H1 (cell line): ENCODE measurements around the gene ZBTB42. TPM values are rescaled to one million over a fixed set of nuclear protein-coding genes. Genes with fewer than 3 reads are reported as not detected.

ENCODE experiments used
- CTCF ChIA-PET: fragments of 300-600 bp; sonication (Branson Sonifier 250); formaldehyde crosslinking; loops from one replicate; lab custom pipeline; 2021; ENCODE audit not compliant: partially characterized antibody; lab: Charles Lee
- POLR2A ChIA-PET: fragments of 300-600 bp; sonication (Branson Sonifier 250); formaldehyde crosslinking; loops from one replicate; lab custom pipeline; 2021; ENCODE audit warnings: inconsistent platforms; ENCODE audit not compliant: partially characterized antibody; lab: Charles Lee
- DNase-seq, 2 experiments: peaks; one replicate each; pipeline versions ENCODE4 v3.0.0 to v3.0.0-alpha.2; 2010 to 2022; ENCODE audit warnings: low spot score in 2 of 2, low read depth in 1 of 2, mixed read lengths in 1 of 2
- FAIRE-seq: peaks from 2 replicates; lab custom pipeline; 2011; peaks lifted over from hg19 to GRCh38; lab: Jason Lieb, UNC
- H2AFZ ChIP-seq: 2 replicates; pipeline ENCODE4 v1.8.1; 2012; ENCODE audit warnings: low read length, inconsistent platforms
- H2AK5ac ChIP-seq: 2 replicates; pipeline ENCODE4 v1.6.1; 2013; ENCODE audit warnings: low read depth, low read length
- H2BK120ac ChIP-seq: replicated peaks from 2 replicates; pipeline ENCODE3; 2013; ENCODE audit warnings: low read depth, low read length, inconsistent platforms
- H2BK12ac ChIP-seq: 2 replicates; pipeline ENCODE4 v1.6.1; 2013; ENCODE audit warnings: low read depth, low read length
- H2BK15ac ChIP-seq: 2 replicates; pipeline ENCODE4 v1.6.1; 2013; ENCODE audit warnings: low read length
- H2BK20ac ChIP-seq: 2 replicates; pipeline ENCODE4 v1.6.1; 2013; ENCODE audit warnings: low read length
- H2BK5ac ChIP-seq: 2 replicates; pipeline ENCODE4 v1.6.1; 2013; ENCODE audit warnings: low read depth, low read length
- H3K14ac ChIP-seq: 2 replicates; pipeline ENCODE4 v1.6.1; 2013; ENCODE audit warnings: inconsistent platforms; ENCODE audit not compliant: insufficient read length
- H3K18ac ChIP-seq: 2 replicates; pipeline ENCODE4 v1.6.1; 2013; ENCODE audit warnings: low read length; ENCODE audit errors: extremely low read depth
- H3K23ac ChIP-seq: 2 replicates; pipeline ENCODE4 v1.6.1; 2013; ENCODE audit warnings: inconsistent platforms; ENCODE audit not compliant: insufficient read length
- H3K23me2 ChIP-seq: 2 replicates; pipeline ENCODE4 v1.6.1; 2013; ENCODE audit warnings: low read depth, low read length
- H3K27ac ChIP-seq: 2 replicates; pipeline ENCODE4 v1.6.1; 2011; ENCODE audit warnings: low read depth, low read length, inconsistent platforms
- H3K27me3 ChIP-seq, 4 experiments: replicated peaks in 1 of 4; 1 replicate in 1 of 4; 2 replicates in 3 of 4; pipeline versions ENCODE4 v1.6.1 to v1.8.1; 2011 to 2013; ENCODE audit warnings: low read length in 3 of 4, mild to moderate bottlenecking in 3 of 4, inconsistent platforms in 2 of 4, mixed read lengths in 2 of 4, moderate library complexity in 1 of 4; ENCODE audit not compliant: control insufficient read depth in 3 of 4, insufficient read depth in 3 of 4; ENCODE audit errors: extremely low read depth in 1 of 4
- H3K36me3 ChIP-seq, 4 experiments: 2 replicates each; pipeline versions ENCODE4 v1.6.1 to v1.8.1; 2011 to 2013; ENCODE audit warnings: mild to moderate bottlenecking in 4 of 4, low read length in 3 of 4, moderate library complexity in 2 of 4, control low read depth in 1 of 4, inconsistent platforms in 1 of 4; ENCODE audit not compliant: insufficient read depth in 4 of 4, control insufficient read depth in 2 of 4
- H3K4ac ChIP-seq: replicated peaks from 2 replicates; pipeline ENCODE3; 2013; ENCODE audit warnings: low read length, low read depth, mixed read lengths, inconsistent platforms; ENCODE audit not compliant: insufficient read length
- H3K4me1 ChIP-seq, 4 experiments: replicated peaks in 1 of 4; 1 replicate in 1 of 4; 2 replicates in 3 of 4; pipeline versions ENCODE4 v1.6.1 to v1.8.1; 2011 to 2013; ENCODE audit warnings: low read length in 3 of 4, inconsistent platforms in 2 of 4, mixed read lengths in 1 of 4; ENCODE audit not compliant: insufficient read depth in 4 of 4, control insufficient read depth in 3 of 4
- H3K4me2 ChIP-seq, 2 experiments: 2 replicates each; pipeline versions ENCODE4 v1.6.1 to v1.8.1; 2011 to 2013; ENCODE audit warnings: low read depth in 2 of 2, low read length in 2 of 2, control low read depth in 1 of 2, inconsistent platforms in 1 of 2, mild to moderate bottlenecking in 1 of 2; ENCODE audit not compliant: insufficient read depth in 1 of 2
- H3K4me3 ChIP-seq, 4 experiments: fragments of 200-600, 300-600 bp in 1 of 4; sonication (generic), shearing (Covaris generic), sonication (Bioruptor Twin) in 1 of 4; 2 replicates each; pipeline versions ENCODE4 v1.5.1 to v1.8.1; 2011 to 2016; ENCODE audit warnings: low read length in 4 of 4, low read depth in 3 of 4, control low read depth in 2 of 4, inconsistent platforms in 2 of 4, mild to moderate bottlenecking in 2 of 4, mixed read lengths in 1 of 4, moderate library complexity in 1 of 4; ENCODE audit not compliant: insufficient read depth in 2 of 4; ENCODE audit errors: extremely low read depth in 1 of 4
- H3K56ac ChIP-seq: replicated peaks from 2 replicates; pipeline ENCODE3; 2013; ENCODE audit warnings: low read depth, mild to moderate bottlenecking, mixed read lengths, low read length, inconsistent platforms; ENCODE audit not compliant: insufficient read length
- H3K79me1 ChIP-seq: 2 replicates; pipeline ENCODE4 v1.6.1; 2013; ENCODE audit warnings: low read depth, low read length, control low read depth
- H3K79me2 ChIP-seq, 2 experiments: 2 replicates each; pipeline versions ENCODE4 v1.6.1 to v1.8.1; 2012 to 2013; ENCODE audit warnings: low read length in 2 of 2, mild to moderate bottlenecking in 2 of 2, inconsistent platforms in 1 of 2; ENCODE audit not compliant: insufficient read depth in 2 of 2, control insufficient read depth in 1 of 2
- H3K9ac ChIP-seq, 4 experiments: replicated peaks in 1 of 4; 1 replicate in 1 of 4; 2 replicates in 3 of 4; pipeline versions ENCODE4 v1.6.1 to v1.8.1; 2011 to 2013; ENCODE audit warnings: low read depth in 3 of 4, low read length in 3 of 4, control low read depth in 2 of 4, mild to moderate bottlenecking in 2 of 4, moderate library complexity in 2 of 4, inconsistent platforms in 1 of 4; ENCODE audit errors: extremely low read depth in 1 of 4
- H3K9me3 ChIP-seq, 2 experiments: 2 replicates each; pipeline versions ENCODE4 v1.6.1 to v1.8.1; 2012 to 2013; ENCODE audit warnings: mild to moderate bottlenecking in 2 of 2, moderate library complexity in 2 of 2, control low read depth in 1 of 2, inconsistent platforms in 1 of 2, low read depth in 1 of 2, low read length in 1 of 2, mixed read lengths in 1 of 2; ENCODE audit not compliant: insufficient read depth in 2 of 2
- H4K20me1 ChIP-seq, 2 experiments: replicated peaks in 1 of 2; 2 replicates each; pipeline versions ENCODE3 to v1.8.1; 2011 to 2013; ENCODE audit warnings: inconsistent platforms in 2 of 2, low read length in 2 of 2, mild to moderate bottlenecking in 1 of 2; ENCODE audit not compliant: insufficient read depth in 2 of 2, control insufficient read depth in 1 of 2
- H4K5ac ChIP-seq: 2 replicates; pipeline ENCODE4 v1.6.1; 2013; ENCODE audit warnings: low read length, low read depth, mixed read lengths, inconsistent platforms; ENCODE audit not compliant: insufficient read length
- H4K8ac ChIP-seq: 2 replicates; pipeline ENCODE4 v1.8.0; 2013; ENCODE audit warnings: mild to moderate bottlenecking, moderate library complexity, low read length, inconsistent platforms; ENCODE audit not compliant: insufficient read depth; ENCODE audit errors: extremely low read depth
- H4K91ac ChIP-seq: replicated peaks from 2 replicates; pipeline ENCODE3; 2013; ENCODE audit warnings: low read length, mixed read lengths, inconsistent platforms; ENCODE audit not compliant: insufficient read length
- CBX5 ChIP-seq: fragments of 300-800, 300-1000 bp; sonication (generic); IDR thresholded peaks from 2 replicates; pipeline ENCODE4 v1.7.1; 2016; ENCODE audit warnings: antibody characterized with exemption, low read length, low read depth
- CEBPB ChIP-seq: IDR thresholded peaks from 2 replicates; pipeline ENCODE4 v1.6.1; 2012; ENCODE audit warnings: low read depth, low read length
- CHD2 ChIP-seq: IDR thresholded peaks from 2 replicates; pipeline ENCODE4 v1.6.1; 2012; ENCODE audit warnings: low read length, improper control_type of control experiment
- CTBP2 ChIP-seq: IDR thresholded peaks from 2 replicates; pipeline ENCODE4 v1.7.0; 2011; ENCODE audit warnings: borderline replicate concordance, mild to moderate bottlenecking, moderate library complexity, mixed read lengths, low read length; ENCODE audit not compliant: insufficient read depth, insufficient read length
- EGR1 ChIP-seq: IDR thresholded peaks from 2 replicates; pipeline ENCODE4 v1.6.1; 2011; ENCODE audit warnings: low read depth, low read length, borderline replicate concordance
- HDAC2 ChIP-seq, 2 experiments: fragments of 300-600 bp in 1 of 2; sonication (generic) in 1 of 2; IDR thresholded peaks; 2 replicates each; pipeline ENCODE4 v1.6.1; 2011 to 2012; ENCODE audit warnings: low read depth in 2 of 2, low read length in 2 of 2, mild to moderate bottlenecking in 2 of 2, moderate library complexity in 2 of 2, borderline replicate concordance in 1 of 2, inconsistent platforms in 1 of 2
- JUND ChIP-seq: IDR thresholded peaks from 2 replicates; pipeline ENCODE4 v1.6.1; 2011; ENCODE audit warnings: mild to moderate bottlenecking, improper control_type of control experiment, low read length
- MAX ChIP-seq: IDR thresholded peaks from 2 replicates; pipeline ENCODE4 v1.6.1; 2012; ENCODE audit warnings: inconsistent platforms
- NRF1 ChIP-seq: IDR thresholded peaks from 2 replicates; pipeline ENCODE4 v1.6.1; 2011; ENCODE audit warnings: mild to moderate bottlenecking, low read depth, low read length, improper control_type of control experiment
- POU5F1 ChIP-seq: IDR thresholded peaks from 2 replicates; pipeline ENCODE4 v1.6.1; 2011; ENCODE audit warnings: low read depth, mild to moderate bottlenecking, low read length, moderate library complexity
- SIN3A ChIP-seq, 2 experiments: IDR thresholded peaks in 1 of 2; conservative IDR thresholded peaks in 1 of 2; 2 replicates each; pipeline ENCODE4 v1.6.1; 2011 to 2012; ENCODE audit warnings: low read length in 2 of 2, improper control_type of control experiment in 1 of 2, low read depth in 1 of 2, mild to moderate bottlenecking in 1 of 2
- SP4 ChIP-seq: IDR thresholded peaks from 2 replicates; pipeline ENCODE4 v1.6.1; 2012; ENCODE audit warnings: low read length, inconsistent platforms
- TEAD4 ChIP-seq: IDR thresholded peaks from 2 replicates; pipeline ENCODE4 v1.6.1; 2012; ENCODE audit warnings: low read depth, low read length, inconsistent platforms, mixed read lengths
- WGBS, 2 experiments: shearing (Covaris generic) in 1 of 2; methylation state at CpG; one replicate each; pipeline versions ENCODE4 v1.1.6 to v1.1.7; 2013 to 2015; ENCODE audit warnings: low lambda C conversion rate in 2 of 2, mixed read lengths in 2 of 2, inconsistent platforms in 1 of 2, low coverage in 1 of 2, missing lambda C conversion rate in 1 of 2; ENCODE audit not compliant: insufficient replicate concordance in 2 of 2, insufficient coverage in 1 of 2, insufficient read length in 1 of 2; ENCODE audit errors: extremely low coverage in 1 of 2, missing lambda C conversion rate in 1 of 2; 5-methylcytosine and 5-hydroxymethylcytosine counted together
- polyA plus RNA-seq, 7 experiments: library from polyadenylated mRNA; depleted of rRNA in 3 of 7; stranded (reverse) in 5 of 7; unstranded in 2 of 7; fragments of >200 nt in 5 of 7; fragments of 200-250 nt in 2 of 7; gene quantifications; 1 replicate in 5 of 7; 2 replicates in 1 of 7; 4 replicates in 1 of 7; pipeline versions ENCODE4 v1.2.1 to v1.2.3, GENCODE V29; 2011 to 2013; ENCODE audit warnings: missing spikeins in 2 of 7, mixed read lengths in 2 of 7
- total RNA-seq: library from RNA; stranded (reverse); fragmentation: NEBNext Ultra II Directional; extraction: Animal tissue kit (Norgen Biotek cat#: 25700); gene quantifications from 2 replicates; pipeline ENCODE4 v1.2.1, GENCODE V29; 2021

The ZBTB42 gene
- total and polyA plus RNA-seq, 2 of the 8 experiments (the other 6 are each of a cell fraction or from before 2014, with no cell fraction given): 2.8 to 3.1 TPM

- DNase-seq: no peak
- TF ChIP-seq SIN3A (conservative IDR thresholded peaks at IDR 0.05 in 1 of 2, IDR thresholded peaks at IDR 0.05 in 1 of 2; ENCODE audit: low read depth in 1 of 2, low read length in 2 of 2): no peak
- TF ChIP-seq SP4: no peak
- no peak for TF ChIP-seq CTBP2
- no peak for TF ChIP-seq MAX
- no peak for TF ChIP-seq CBX5
- TF ChIP-seq CEBPB: no peak
- TF ChIP-seq EGR1: no peak
- no peak for TF ChIP-seq TEAD4
- TF ChIP-seq NRF1: no peak
- no peak for TF ChIP-seq JUND
- TF ChIP-seq CHD2: no peak
- TF ChIP-seq POU5F1: no peak
- no peak for TF ChIP-seq HDAC2 (IDR thresholded peaks at IDR 0.05; ENCODE audit: borderline replicate concordance in 1 of 2, low read depth in 2 of 2, low read length in 2 of 2)
- no peaks in the 10 kb centered on the region for H3K36me3 ChIP-seq
- no peak for FAIRE-seq
- no peaks in the 10 kb centered on the region for H3K79me2 ChIP-seq
- H2AK5ac ChIP-seq: no peak overlapping the region
- H4K91ac ChIP-seq: no peak overlapping the region
- WGBS, 2 experiments: 75% methylated on average over 3 of the region's 3 CpGs; no CpG with 5 or more reads in 1 of the 2 experiments
- H2BK5ac ChIP-seq: no peak overlapping the region
- H3K4ac ChIP-seq: no peak overlapping the region
- no peak overlapping the region for H3K4me3 ChIP-seq
- no peaks in the 10 kb centered on the region for H3K9me3 ChIP-seq
- peaks cover 3 to 13% of the 10 kb centered on the region in 2 experiments for H4K20me1 ChIP-seq
- no peak overlapping the region for H2BK12ac ChIP-seq
- H2BK15ac ChIP-seq: no peak overlapping the region
- H3K27me3 ChIP-seq: peaks cover 14 to 28% (median 20%) of the 10 kb centered on the region in 4 experiments
- H3K23ac ChIP-seq: no peak overlapping the region
- H3K14ac ChIP-seq: no peak overlapping the region
- peaks cover 0 to 4% (median 2%) of the 10 kb centered on the region in 4 experiments; a peak in 3 of 7 replicates for H3K4me1 ChIP-seq
- H4K5ac ChIP-seq: no peak overlapping the region
- H3K27ac ChIP-seq: no peak overlapping the region
- H2BK120ac ChIP-seq: no peak overlapping the region
- H3K23me2 ChIP-seq: peaks cover 9% of the 10 kb centered on the region; the same call in 1 of the 2 replicates
- H3K4me2 ChIP-seq: no peak overlapping the region
- H3K9ac ChIP-seq: no peak overlapping the region
- no peaks in the 10 kb centered on the region for H3K79me1 ChIP-seq
- ChIA-PET CTCF (interaction anchor here (2.7 to 3.0 kb wide), 2 partner anchors 21 to 36 kb away, joined by 12 to 17 read pairs; no protein-coding TSS in a partner anchor), POLR2A (interaction anchor here (1.2 to 1.4 kb wide), 2 partner anchors 8 to 10 kb away, joined by 3 to 4 read pairs; no protein-coding TSS in a partner anchor)
- H2BK20ac ChIP-seq: no peak overlapping the region
- peak overlapping the region; percentile 65; the same call in 1 of the 2 replicates for H4K8ac ChIP-seq
- H2AFZ ChIP-seq: no peak overlapping the region
- H3K18ac ChIP-seq: no peak overlapping the region
- no peak overlapping the region for H3K56ac ChIP-seq
Observed at GRCh38 chr14:104805326-104805678, 4.4 kb downstream of the ZBTB42 start.
